HG03442 (cell line): ENCODE data around the gene NDUFS6.
A peak's percentile ranks its signal among the peaks of the same experiment; 100 is the strongest.
"Not testable (repeated sequence)": the region's sequence is repeated elsewhere in the genome, so short reads cannot be mapped to it uniquely, and the experiment has no call there.

Experiments used
- ATAC-seq: cut with Tn5 transposase; IDR thresholded peaks from one replicate; pipeline ENCODE4 v1.9.1; 2021; ENCODE audit warnings: mild to moderate bottlenecking, moderate library complexity; ENCODE audit not compliant: unreplicated experiment

Gene NDUFS6

GRCh38 chr5:1781726-1782384 lies 19.4 kb upstream of the NDUFS6 start:
- ATAC-seq, result no peak

- peak; percentile 1 for ATAC-seq
Observed at GRCh38 chr5:1782385-1783215, 18.6 kb upstream of the NDUFS6 start.

- peak; percentile 92 for ATAC-seq
Observed at GRCh38 chr5:1783216-1783554, 18.0 kb upstream of the NDUFS6 start.

GRCh38 chr5:1784197-1785050 lies 16.8 kb upstream of the NDUFS6 start:
- ATAC-seq, result no peak

- no peak for ATAC-seq
Observed at GRCh38 chr5:1785062-1785461, 16.1 kb upstream of the NDUFS6 start.

- no peak for ATAC-seq
Observed at GRCh38 chr5:1785984-1786383, 15.2 kb upstream of the NDUFS6 start.

- no peak for ATAC-seq
Observed at GRCh38 chr5:1786621-1787471, 14.4 kb upstream of the NDUFS6 start.

- no peak for ATAC-seq
Observed at GRCh38 chr5:1787472-1788047, 13.6 kb upstream of the NDUFS6 start.

- no peak for ATAC-seq
Observed at GRCh38 chr5:1788200-1788599, 13.0 kb upstream of the NDUFS6 start.

GRCh38 chr5:1788828-1789227 lies 12.4 kb upstream of the NDUFS6 start:
- no peak for ATAC-seq

GRCh38 chr5:1789438-1789833 lies 11.8 kb upstream of the NDUFS6 start:
- not testable (repeated sequence) for ATAC-seq

GRCh38 chr5:1789834-1790471 lies 11.3 kb upstream of the NDUFS6 start:
- ATAC-seq, result no peak

GRCh38 chr5:1791176-1791575 lies 10.0 kb upstream of the NDUFS6 start:
- no peak for ATAC-seq

GRCh38 chr5:1792842-1793266 lies 8.4 kb upstream of the NDUFS6 start:
- ATAC-seq, result peak; percentile 96

GRCh38 chr5:1793301-1793740 lies 7.9 kb upstream of the NDUFS6 start:
- no peak for ATAC-seq

- ATAC-seq, result no peak
Observed at GRCh38 chr5:1793966-1794900, 7.0 kb upstream of the NDUFS6 start.

GRCh38 chr5:1794901-1795290 lies 6.3 kb upstream of the NDUFS6 start:
- ATAC-seq, result no peak

- ATAC-seq, result no peak
Observed at GRCh38 chr5:1795506-1795905, 5.7 kb upstream of the NDUFS6 start.

GRCh38 chr5:1795931-1796330 lies 5.3 kb upstream of the NDUFS6 start:
- no peak for ATAC-seq
